Thymus (tissue), 11 donors: ENCODE data around the gene MRPL4. TPM values are rescaled to one million over a fixed set of nuclear protein-coding genes. Genes with fewer than 3 reads are reported as not detected.

Experiments used
- DNase-seq, 9 donors: peaks; one replicate each; pipeline ENCODE4 v3.0.0-alpha.2; 2013; ENCODE audit warnings: low spot score in 9 of 9, low read depth in 6 of 9, missing footprints in 1 of 9
- H3K27ac ChIP-seq, 2 donors: one replicate each; pipeline ENCODE4 v1.5.1; 2013; ENCODE audit warnings: control low read depth in 1 of 2, low read depth in 1 of 2, low read length in 1 of 2, mild to moderate bottlenecking in 1 of 2, moderate library complexity in 1 of 2
- H3K27me3 ChIP-seq, 2 donors: one replicate each; pipeline ENCODE4 v1.5.1; 2013; ENCODE audit warnings: low read length in 1 of 2; ENCODE audit not compliant: control insufficient read depth in 2 of 2, insufficient read depth in 1 of 2
- H3K36me3 ChIP-seq, 2 donors: one replicate each; pipeline ENCODE4 v1.5.1; 2013; ENCODE audit warnings: low read length in 1 of 2, mild to moderate bottlenecking in 1 of 2, moderate library complexity in 1 of 2; ENCODE audit not compliant: control insufficient read depth in 2 of 2, insufficient read depth in 2 of 2
- H3K4me1 ChIP-seq, 2 donors: one replicate each; pipeline ENCODE4 v1.5.1; 2013; ENCODE audit warnings: low read length in 2 of 2; ENCODE audit not compliant: control insufficient read depth in 2 of 2, insufficient read depth in 2 of 2
- H3K4me3 ChIP-seq, 2 donors: one replicate each; pipeline ENCODE4 v1.5.1; 2013; ENCODE audit warnings: low read length in 2 of 2, control low read depth in 1 of 2, mild to moderate bottlenecking in 1 of 2
- H3K9me3 ChIP-seq, 2 donors: one replicate each; pipeline ENCODE4 v1.5.1; 2013; ENCODE audit warnings: low read length in 1 of 2, mild to moderate bottlenecking in 1 of 2; ENCODE audit not compliant: control insufficient read depth in 2 of 2, insufficient read depth in 1 of 2
- WGBS: extraction: QIAGEN DNeasy Blood & Tissue Kit; methylation state at CpG from one replicate; pipeline ENCODE4 v1.1.7; 2013; 5-methylcytosine and 5-hydroxymethylcytosine counted together
- polyA plus RNA-seq: library from polyadenylated mRNA; stranded (reverse); fragments of 200-250 nt; gene quantifications from one replicate; pipeline ENCODE4 v1.2.3, GENCODE V29; 2013
- total RNA-seq: library from RNA; stranded (reverse); fragments of 120-200 nt; gene quantifications from one replicate; pipeline ENCODE4 v1.2.4, GENCODE V29; 2013
- donor health status: healthy.

The MRPL4 gene
- total and polyA plus RNA-seq, 2 donors: 35.6 to 41.0 TPM

DNA sequence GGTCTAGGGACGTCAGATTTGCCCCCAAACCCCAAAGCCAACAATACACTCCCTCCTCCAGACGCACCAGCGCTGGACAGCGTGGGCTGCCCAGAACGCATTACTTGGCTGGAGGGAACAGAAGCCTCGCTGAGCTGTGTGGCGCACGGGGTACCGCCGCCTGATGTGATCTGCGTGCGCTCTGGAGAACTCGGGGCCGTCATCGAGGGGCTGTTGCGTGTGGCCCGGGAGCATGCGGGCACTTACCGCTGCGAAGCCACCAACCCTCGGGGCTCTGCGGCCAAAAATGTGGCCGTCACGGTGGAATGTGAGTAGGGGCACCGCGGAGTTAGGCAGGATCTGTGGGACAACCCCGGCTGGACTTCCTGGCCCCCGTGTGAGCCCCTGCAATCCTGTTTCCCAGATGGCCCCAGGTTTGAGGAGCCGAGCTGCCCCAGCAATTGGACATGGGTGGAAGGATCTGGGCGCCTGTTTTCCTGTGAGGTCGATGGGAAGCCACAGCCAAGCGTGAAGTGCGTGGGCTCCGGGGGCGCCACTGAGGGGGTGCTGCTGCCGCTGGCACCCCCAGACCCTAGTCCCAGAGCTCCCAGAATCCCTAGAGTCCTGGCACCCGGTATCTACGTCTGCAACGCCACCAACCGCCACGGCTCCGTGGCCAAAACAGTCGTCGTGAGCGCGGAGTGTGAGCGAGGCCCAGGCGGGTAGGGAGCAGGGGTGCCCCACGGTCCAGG, 41.8 kb downstream of the MRPL4 start:
- Histone ChIP-seq H3K9me3 (peaks cover 2 to 51% of the 10 kb centered on the region in 2 donors), H3K27me3 (peaks cover 81 to 98% of the 10 kb centered on the region in 2 donors), H3K4me3 (no peak overlapping the region), H3K27ac (no peak overlapping the region), H3K36me3 (no peaks in the 10 kb centered on the region), H3K4me1 (peaks cover 33 to 59% of the 10 kb centered on the region in 2 donors)
- 19% methylated on average over 49 of the region's 49 CpGs for WGBS
- no peak for DNase-seq

- 8% methylated on average over 25 of the region's 25 CpGs for WGBS
- Histone ChIP-seq H3K4me3 (no peak overlapping the region), H3K9me3 (peaks cover 2 to 46% of the 10 kb centered on the region in 2 donors), H3K27ac (no peak overlapping the region), H3K4me1 (peaks cover 28 to 53% of the 10 kb centered on the region in 2 donors), H3K27me3 (peaks cover 75 to 97% of the 10 kb centered on the region in 2 donors), H3K36me3 (no peaks in the 10 kb centered on the region)
- no peak for DNase-seq
Measured at GRCh38 chr19:10294368-10294697, 42.3 kb downstream of the MRPL4 start.

- Histone ChIP-seq H3K27me3 (peaks cover 68 to 96% of the 10 kb centered on the region in 2 donors), H3K4me3 (peak overlapping the region; percentile 16 to 31), H3K27ac (no peak overlapping the region), H3K4me1 (peaks cover 28 to 45% of the 10 kb centered on the region in 2 donors), H3K36me3 (no peaks in the 10 kb centered on the region), H3K9me3 (peaks cover 2 to 40% of the 10 kb centered on the region in 2 donors)
- WGBS: 2% methylated on average over 48 of the region's 48 CpGs
- peak in 1 of 9 donors; percentile 63 for DNase-seq
Measured at GRCh38 chr19:10295305-10295846, 43.4 kb downstream of the MRPL4 start.

DNA sequence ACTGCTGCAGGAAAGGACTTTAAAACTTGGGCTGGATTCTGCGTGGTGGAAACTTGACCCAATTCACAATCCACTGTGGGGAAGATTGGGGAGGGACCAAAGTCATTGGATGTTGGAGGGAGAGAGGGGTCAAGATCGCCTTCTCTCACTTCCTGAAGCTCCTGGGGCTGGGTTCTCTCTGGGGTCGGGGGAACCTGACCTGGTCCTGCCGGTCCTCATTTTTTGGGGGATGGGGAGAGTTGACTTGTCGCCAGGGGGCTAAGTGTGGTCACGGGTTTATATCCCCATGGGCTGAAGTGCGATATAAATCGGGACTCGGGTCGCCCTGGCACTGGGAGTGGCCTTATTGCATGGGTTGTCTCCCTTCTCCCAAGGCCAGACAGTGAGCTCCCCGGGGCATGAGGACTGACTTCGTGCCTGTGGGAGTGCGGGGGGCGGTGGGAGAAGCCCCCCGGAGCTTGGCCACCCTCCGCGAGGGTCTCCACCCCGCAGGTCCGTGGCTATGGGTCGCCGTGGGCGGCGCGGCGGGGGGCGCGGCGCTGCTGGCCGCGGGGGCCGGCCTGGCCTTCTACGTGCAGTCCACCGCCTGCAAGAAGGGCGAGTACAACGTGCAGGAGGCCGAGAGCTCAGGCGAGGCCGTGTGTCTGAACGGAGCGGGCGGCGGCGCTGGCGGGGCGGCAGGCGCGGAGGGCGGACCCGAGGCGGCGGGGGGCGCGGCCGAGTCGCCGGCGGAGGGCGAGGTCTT, 44.0 kb downstream of the MRPL4 start:
- no peaks in the 10 kb centered on the region for H3K36me3 ChIP-seq
- DNase-seq: no peak
- peaks cover 25 to 39% of the 10 kb centered on the region in 2 donors for H3K4me1 ChIP-seq
- WGBS: 14% methylated on average over 58 of the region's 58 CpGs
- no peak overlapping the region for H3K27ac ChIP-seq
- H3K27me3 ChIP-seq: peaks cover 61 to 89% of the 10 kb centered on the region in 2 donors
- H3K9me3 ChIP-seq: peaks cover 2 to 34% of the 10 kb centered on the region in 2 donors
- peak overlapping the region; percentile 16 to 31 for H3K4me3 ChIP-seq

- Histone ChIP-seq H3K36me3 (no peaks in the 10 kb centered on the region), H3K4me1 (peaks cover 9 to 14% of the 10 kb centered on the region in 2 donors), H3K27ac (no peak overlapping the region), H3K4me3 (no peak overlapping the region), H3K9me3 (peaks cover 0 to 10% of the 10 kb centered on the region in 2 donors), H3K27me3 (peaks cover 26 to 52% of the 10 kb centered on the region in 2 donors)
- no peak for DNase-seq
- 37% methylated on average over 14 of the region's 14 CpGs for WGBS
Measured at GRCh38 chr19:10299545-10300458, 47.8 kb downstream of the MRPL4 start.

DNA sequence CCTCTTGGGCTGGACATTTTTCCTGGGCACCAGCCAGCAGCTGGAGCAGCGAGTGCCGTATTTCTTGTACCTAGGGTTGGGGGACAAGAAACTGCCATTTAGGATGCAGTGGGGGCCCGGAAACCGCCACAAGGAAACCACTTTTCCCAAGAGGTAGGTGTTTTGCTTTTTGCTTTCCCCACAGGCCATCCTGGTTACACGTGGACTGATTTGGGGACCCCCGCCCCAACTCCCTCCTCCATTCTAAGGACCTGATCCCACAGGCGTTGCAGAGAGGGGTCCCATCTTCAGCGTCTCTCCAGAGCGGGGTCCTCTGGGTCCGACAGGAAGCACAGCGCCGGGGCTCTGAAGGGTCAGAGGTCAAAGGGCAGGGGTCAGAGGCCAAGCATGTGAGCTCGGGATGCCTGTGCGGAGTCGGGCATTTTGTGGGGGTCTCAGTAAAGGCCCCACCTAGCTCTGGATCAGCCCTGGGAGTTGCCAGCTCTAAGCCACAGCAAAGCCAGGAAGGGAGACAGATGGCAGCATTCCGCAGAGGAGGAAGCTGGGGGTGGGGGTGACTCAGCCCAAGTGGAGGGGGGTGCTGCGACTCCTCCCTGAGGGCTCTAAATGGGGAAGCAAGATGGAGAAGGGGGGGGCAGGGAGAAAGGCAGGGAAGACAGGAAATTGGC, 53.3 kb downstream of the MRPL4 start:
- no peaks in the 10 kb centered on the region for H3K9me3 ChIP-seq
- peaks cover 0 to 5% of the 10 kb centered on the region in 2 donors for H3K36me3 ChIP-seq
- H3K27ac ChIP-seq: no peak overlapping the region
- no peak for DNase-seq
- no peak overlapping the region for H3K4me3 ChIP-seq
- peaks cover under 1 to 3% of the 10 kb centered on the region in 2 donors for H3K27me3 ChIP-seq
- no peaks in the 10 kb centered on the region for H3K4me1 ChIP-seq
- 68% methylated on average over 17 of the region's 17 CpGs for WGBS

DNA sequence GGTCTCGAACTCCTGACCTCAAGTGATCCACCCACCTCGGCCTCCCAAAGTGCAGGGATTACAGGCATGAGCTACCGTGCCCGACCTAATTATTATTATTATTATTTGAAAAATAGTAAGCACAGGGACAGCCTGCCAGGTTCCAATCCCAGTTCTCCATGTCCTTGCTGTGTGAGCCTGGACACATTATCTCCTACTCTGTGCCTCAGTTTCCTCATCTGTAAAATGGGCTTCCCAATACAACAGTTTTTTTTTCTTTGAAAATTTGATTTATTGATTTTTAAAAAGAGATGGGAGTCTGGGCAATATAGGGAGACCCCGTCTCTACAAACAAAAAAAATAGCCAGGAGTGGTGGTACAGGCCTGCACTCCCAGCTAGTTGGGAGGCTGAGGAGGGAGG, 54.3 kb downstream of the MRPL4 start:
- Histone ChIP-seq H3K4me3 (no peak overlapping the region), H3K36me3 (peaks cover 0 to 11% of the 10 kb centered on the region in 2 donors), H3K27ac (no peak overlapping the region), H3K4me1 (no peaks in the 10 kb centered on the region), H3K27me3 (peaks cover 0 to 3% of the 10 kb centered on the region in 2 donors), H3K9me3 (no peaks in the 10 kb centered on the region)
- no peak for DNase-seq
- WGBS: 97% methylated on average over 5 of the region's 5 CpGs

- Histone ChIP-seq H3K27ac (no peak within 1 kb of the TSS), H3K36me3 (peaks cover 0 to 11% of the 10 kb centered on the region in 2 donors), H3K4me1 (no peaks in the 10 kb centered on the region), H3K9me3 (no peaks in the 10 kb centered on the region), H3K4me3 (no peak within 1 kb of the TSS), H3K27me3 (no peaks in the 10 kb centered on the region)
- 97% methylated on average over 24 of the region's 24 CpGs for WGBS
- no peak for DNase-seq
Measured at GRCh38 chr19:10309423-10309822, 57.4 kb downstream of the MRPL4 start, which contains the start of gene ZGLP1. Gene ZGLP1 (minus strand): TSS chr19:10309815.
